ENCODE results near the gene PGA5. TPM values are rescaled to one million over a fixed set of nuclear protein-coding genes. Genes with fewer than 3 reads are reported as not detected.
"Not testable (repeated sequence)": the region's sequence is repeated elsewhere in the genome, so short reads cannot be mapped to it uniquely, and the experiment has no call there.

PGA5 gene
- polyA plus RNA-seq, 1 donor (not counting 4 experiments of a cell fraction or from before 2014, with no cell fraction given): not detected

GRCh38 chr11:61232548-61233145, 8.3 kb upstream of the PGA5 start:
- H3K27ac ChIP-seq (ENCODE audit: control insufficient read depth, insufficient read depth, low read length); H3K4me3 ChIP-seq (ENCODE audit: control insufficient read depth in 2 of 3, extremely low read depth in 1 of 3, insufficient read depth in 2 of 3, low read depth in 1 of 3, low read length in 3 of 3); DNase-seq (ENCODE audit: low read depth, low spot score); H3K4me2 ChIP-seq (ENCODE audit: control insufficient read depth, extremely low read depth, insufficient read depth, low read depth, low read length); H3K9me3 ChIP-seq (ENCODE audit: control insufficient read depth, low read depth, low read length); H3K9me1 ChIP-seq (ENCODE audit: control insufficient read depth, extremely low read depth, insufficient read depth, low read length); dilution Hi-C loops (cut with MboI; ENCODE audit: extremely low pct_ligation_motif_present, low sequenced_read_pairs); H2AFZ ChIP-seq (ENCODE audit: control insufficient read depth, low read length); H3K27me3 ChIP-seq (ENCODE audit: control insufficient read depth, extremely low read depth, insufficient read depth, low read length); H3K36me3 ChIP-seq (ENCODE audit: control insufficient read depth in 2 of 2, extremely low read depth in 1 of 2, insufficient read depth in 2 of 2, low read length in 2 of 2); H3K9ac ChIP-seq (ENCODE audit: control insufficient read depth, extremely low read depth, insufficient read depth, low read length); FAIRE-seq; H4K20me1 ChIP-seq (ENCODE audit: control insufficient read depth, extremely low read depth, insufficient read depth, low read length); H3K79me2 ChIP-seq (ENCODE audit: control insufficient read depth, insufficient read depth, low read length); H3K4me1 ChIP-seq (ENCODE audit: control insufficient read depth, extremely low read depth, insufficient read depth, low read length): not testable (repeated sequence)

GRCh38 chr11:61237130-61237529, 3.8 kb upstream of the PGA5 start:
- H3K4me2 ChIP-seq (ENCODE audit: control insufficient read depth, extremely low read depth, insufficient read depth, low read depth, low read length); DNase-seq (ENCODE audit: low read depth, low spot score); H3K9me1 ChIP-seq (ENCODE audit: control insufficient read depth, extremely low read depth, insufficient read depth, low read length); H2AFZ ChIP-seq (ENCODE audit: control insufficient read depth, low read length); H3K4me1 ChIP-seq (ENCODE audit: control insufficient read depth, extremely low read depth, insufficient read depth, low read length); dilution Hi-C loops (cut with MboI; ENCODE audit: extremely low pct_ligation_motif_present, low sequenced_read_pairs); H3K9me3 ChIP-seq (ENCODE audit: control insufficient read depth, low read depth, low read length); H3K4me3 ChIP-seq (ENCODE audit: control insufficient read depth in 2 of 3, extremely low read depth in 1 of 3, insufficient read depth in 2 of 3, low read depth in 1 of 3, low read length in 3 of 3); H3K27me3 ChIP-seq (ENCODE audit: control insufficient read depth, extremely low read depth, insufficient read depth, low read length); H4K20me1 ChIP-seq (ENCODE audit: control insufficient read depth, extremely low read depth, insufficient read depth, low read length); H3K9ac ChIP-seq (ENCODE audit: control insufficient read depth, extremely low read depth, insufficient read depth, low read length); H3K36me3 ChIP-seq (ENCODE audit: control insufficient read depth in 2 of 2, extremely low read depth in 1 of 2, insufficient read depth in 2 of 2, low read length in 2 of 2); H3K79me2 ChIP-seq (ENCODE audit: control insufficient read depth, insufficient read depth, low read length); H3K27ac ChIP-seq (ENCODE audit: control insufficient read depth, insufficient read depth, low read length): not testable (repeated sequence)
- peak; percentile 41 for FAIRE-seq

GRCh38 chr11:61240288-61240687, 687 bp upstream of the PGA5 start:
- H3K27me3 ChIP-seq (ENCODE audit: control insufficient read depth, extremely low read depth, insufficient read depth, low read length); H2AFZ ChIP-seq (ENCODE audit: control insufficient read depth, low read length); H4K20me1 ChIP-seq (ENCODE audit: control insufficient read depth, extremely low read depth, insufficient read depth, low read length); dilution Hi-C loops (cut with MboI; ENCODE audit: extremely low pct_ligation_motif_present, low sequenced_read_pairs); H3K36me3 ChIP-seq (ENCODE audit: control insufficient read depth in 2 of 2, extremely low read depth in 1 of 2, insufficient read depth in 2 of 2, low read length in 2 of 2); DNase-seq (ENCODE audit: low read depth, low spot score); H3K9me1 ChIP-seq (ENCODE audit: control insufficient read depth, extremely low read depth, insufficient read depth, low read length); H3K9ac ChIP-seq (ENCODE audit: control insufficient read depth, extremely low read depth, insufficient read depth, low read length); H3K27ac ChIP-seq (ENCODE audit: control insufficient read depth, insufficient read depth, low read length); H3K4me1 ChIP-seq (ENCODE audit: control insufficient read depth, extremely low read depth, insufficient read depth, low read length); H3K79me2 ChIP-seq (ENCODE audit: control insufficient read depth, insufficient read depth, low read length); FAIRE-seq; H3K9me3 ChIP-seq (ENCODE audit: control insufficient read depth, low read depth, low read length); H3K4me3 ChIP-seq (ENCODE audit: control insufficient read depth in 2 of 3, extremely low read depth in 1 of 3, insufficient read depth in 2 of 3, low read depth in 1 of 3, low read length in 3 of 3); H3K4me2 ChIP-seq (ENCODE audit: control insufficient read depth, extremely low read depth, insufficient read depth, low read depth, low read length): not testable (repeated sequence)

- H3K36me3 ChIP-seq (ENCODE audit: control insufficient read depth in 2 of 2, extremely low read depth in 1 of 2, insufficient read depth in 2 of 2, low read length in 2 of 2); H3K27me3 ChIP-seq (ENCODE audit: control insufficient read depth, extremely low read depth, insufficient read depth, low read length); DNase-seq (ENCODE audit: low read depth, low spot score); H3K9me1 ChIP-seq (ENCODE audit: control insufficient read depth, extremely low read depth, insufficient read depth, low read length); H3K4me3 ChIP-seq (ENCODE audit: control insufficient read depth in 2 of 3, extremely low read depth in 1 of 3, insufficient read depth in 2 of 3, low read depth in 1 of 3, low read length in 3 of 3); H3K4me2 ChIP-seq (ENCODE audit: control insufficient read depth, extremely low read depth, insufficient read depth, low read depth, low read length); H3K27ac ChIP-seq (ENCODE audit: control insufficient read depth, insufficient read depth, low read length); H2AFZ ChIP-seq (ENCODE audit: control insufficient read depth, low read length); H3K9me3 ChIP-seq (ENCODE audit: control insufficient read depth, low read depth, low read length); H4K20me1 ChIP-seq (ENCODE audit: control insufficient read depth, extremely low read depth, insufficient read depth, low read length); H3K79me2 ChIP-seq (ENCODE audit: control insufficient read depth, insufficient read depth, low read length); FAIRE-seq; H3K4me1 ChIP-seq (ENCODE audit: control insufficient read depth, extremely low read depth, insufficient read depth, low read length); H3K9ac ChIP-seq (ENCODE audit: control insufficient read depth, extremely low read depth, insufficient read depth, low read length); dilution Hi-C loops (cut with MboI; ENCODE audit: extremely low pct_ligation_motif_present, low sequenced_read_pairs): not testable (repeated sequence)
Measured at GRCh38 chr11:61241526-61241925, 551 bp downstream of the PGA5 start.

GRCh38 chr11:61245284-61245964, 4.4 kb downstream of the PGA5 start:
- dilution Hi-C loops (cut with MboI; ENCODE audit: extremely low pct_ligation_motif_present, low sequenced_read_pairs); H3K4me3 ChIP-seq (ENCODE audit: control insufficient read depth in 2 of 3, extremely low read depth in 1 of 3, insufficient read depth in 2 of 3, low read depth in 1 of 3, low read length in 3 of 3); H3K9me3 ChIP-seq (ENCODE audit: control insufficient read depth, low read depth, low read length); H3K4me1 ChIP-seq (ENCODE audit: control insufficient read depth, extremely low read depth, insufficient read depth, low read length); H3K36me3 ChIP-seq (ENCODE audit: control insufficient read depth in 2 of 2, extremely low read depth in 1 of 2, insufficient read depth in 2 of 2, low read length in 2 of 2); FAIRE-seq; H3K9ac ChIP-seq (ENCODE audit: control insufficient read depth, extremely low read depth, insufficient read depth, low read length); DNase-seq (ENCODE audit: low read depth, low spot score); H3K27ac ChIP-seq (ENCODE audit: control insufficient read depth, insufficient read depth, low read length); H3K79me2 ChIP-seq (ENCODE audit: control insufficient read depth, insufficient read depth, low read length); H3K4me2 ChIP-seq (ENCODE audit: control insufficient read depth, extremely low read depth, insufficient read depth, low read depth, low read length); H2AFZ ChIP-seq (ENCODE audit: control insufficient read depth, low read length); H3K27me3 ChIP-seq (ENCODE audit: control insufficient read depth, extremely low read depth, insufficient read depth, low read length); H4K20me1 ChIP-seq (ENCODE audit: control insufficient read depth, extremely low read depth, insufficient read depth, low read length); H3K9me1 ChIP-seq (ENCODE audit: control insufficient read depth, extremely low read depth, insufficient read depth, low read length): not testable (repeated sequence)
